Stimulated activated CD8-positive, alpha-beta memory T cell treated with anti-CD3 and anti-CD28 coated beads, Interleukin-7, amount 100 ng/mL, for 48 hours (primary cell): ENCODE data around the gene ROR1.

Experiments used
- DNase-seq, 2 donors: peaks; one replicate each; pipeline ENCODE4 v3.0.0-alpha.2; 2020; ENCODE audit warnings: low read depth in 1 of 2; ENCODE audit errors: extremely low read depth in 1 of 2

The ROR1 gene

GRCh38 chr1:63928186-63929105 is 154.6 kb downstream of the ROR1 start:
- no peak for DNase-seq

GRCh38 chr1:63929106-63929478 is 155.3 kb downstream of the ROR1 start:
- DNase-seq, result no peak

GRCh38 chr1:63931468-63931867 is 157.7 kb downstream of the ROR1 start:
- DNase-seq, result no peak

- no peak for DNase-seq
Measured at GRCh38 chr1:63934697-63935096, 160.9 kb downstream of the ROR1 start.

- DNase-seq, result no peak
Measured at GRCh38 chr1:63935143-63935542, 161.3 kb downstream of the ROR1 start.

- DNase-seq, result no peak
Measured at GRCh38 chr1:63935553-63935952, 161.7 kb downstream of the ROR1 start.

- DNase-seq, result no peak
Measured at GRCh38 chr1:63936276-63936675, 162.5 kb downstream of the ROR1 start.

- DNase-seq, result no peak
Measured at GRCh38 chr1:63936801-63937200, 163.0 kb downstream of the ROR1 start.

- no peak for DNase-seq
Measured at GRCh38 chr1:63937461-63938022, 163.7 kb downstream of the ROR1 start.

GRCh38 chr1:63940440-63940839 is 166.6 kb downstream of the ROR1 start:
- DNase-seq, result no peak

- no peak for DNase-seq
Measured at GRCh38 chr1:63943393-63943792, 169.6 kb downstream of the ROR1 start.

GRCh38 chr1:63945943-63946342 is 172.1 kb downstream of the ROR1 start:
- no peak for DNase-seq

GRCh38 chr1:63946866-63947491 is 173.2 kb downstream of the ROR1 start:
- no peak for DNase-seq

GRCh38 chr1:63947904-63948303 is 174.1 kb downstream of the ROR1 start:
- DNase-seq, result no peak

- DNase-seq, result no peak
Measured at GRCh38 chr1:63950023-63950422, 176.2 kb downstream of the ROR1 start.

GRCh38 chr1:63951059-63951946 is 177.5 kb downstream of the ROR1 start:
- DNase-seq, result no peak

- no peak for DNase-seq
Measured at GRCh38 chr1:63954187-63954586, 180.4 kb downstream of the ROR1 start.

- no peak for DNase-seq
Measured at GRCh38 chr1:63955370-63956145, 181.7 kb downstream of the ROR1 start.

- no peak for DNase-seq
Measured at GRCh38 chr1:63958556-63958955, 184.7 kb downstream of the ROR1 start.

- DNase-seq, result no peak
Measured at GRCh38 chr1:63960326-63960725, 186.5 kb downstream of the ROR1 start.
